Measurements from ENCODE around the gene TYSND1. TPM values are rescaled to one million over a fixed set of nuclear protein-coding genes. Genes with fewer than 3 reads are reported as not detected.

Gene TYSND1
- total RNA-seq, 1 experiment from 2014 or later, result 13.6 TPM

GRCh38 chr10:70167246-70167645, 20.7 kb upstream of the TYSND1 start (continued):
- TF ChIP-seq ATF3 (IDR thresholded peaks at IDR 0.05), result no peak
- TF ChIP-seq YY1 (IDR thresholded peaks at IDR 0.05; ENCODE audit: extremely low read depth, insufficient replicate concordance, low read depth, low read length), result no peak
- TF ChIP-seq EZH2 (IDR thresholded peaks at IDR 0.05), result no peak
- no peak for TF ChIP-seq CEBPB (IDR thresholded peaks at IDR 0.05; ENCODE audit: low read depth)

- Histone ChIP-seq H3K27ac (ENCODE audit: low read depth, low read length) (no peak overlapping the region), H4K20me1 (ENCODE audit: insufficient read depth) (peaks cover 23% of the 10 kb centered on the region; the same call in 1 of the 2 replicates), H3K36me3 (ENCODE audit: control insufficient read depth in 1 of 2, insufficient read depth in 2 of 2, low read length in 2 of 2) (peaks cover 16 to 19% of the 10 kb centered on the region in 2 experiments; a peak in 3 of 4 replicates), H3K79me2 (ENCODE audit: insufficient read depth, low read length) (peaks cover 92% of the 10 kb centered on the region), H3K9ac (ENCODE audit: low read length) (no peak overlapping the region), H3K4me3 (replicated peaks in 1 of 2; ENCODE audit: low read depth in 1 of 2, low read length in 2 of 2) (no peak overlapping the region), H3K9me2 (ENCODE audit: insufficient read depth) (no peaks in the 10 kb centered on the region), H2AFZ (ENCODE audit: low read depth, low read length, poor library complexity, severe bottlenecking) (no peak overlapping the region), H3K4me1 (ENCODE audit: control insufficient read depth in 1 of 2, insufficient read depth in 2 of 2, low read length in 2 of 2) (peaks cover 5 to 15% of the 10 kb centered on the region in 2 experiments; a peak in 3 of 4 replicates), H3K27me3 (ENCODE audit: insufficient read depth, low read length) (no peaks in the 10 kb centered on the region), H3K4me2 (ENCODE audit: low read length) (no peak overlapping the region), H3K9me3 (ENCODE audit: control insufficient read depth in 1 of 2, insufficient read depth in 1 of 2, low read depth in 1 of 2, low read length in 2 of 2) (no peaks in the 10 kb centered on the region)
- ChIA-PET CTCF (interaction anchor here (1.6 kb wide), 1 partner anchor 20 kb away, joined by 7 read pairs; the partner anchor contains the start of gene TYSND1), POLR2A (interaction anchor here (1.5 kb wide), 1 partner anchor 20 kb away, joined by 4 read pairs; the partner anchor contains the start of gene TYSND1), RAD21 (ENCODE audit: low non-redundant PET in 1 of 2, low total read pairs in 2 of 2, uncharacterized antibody in 2 of 2, unreplicated experiment in 2 of 2) (no interaction called here)
- BruUV-seq (replicated peaks), result no TSS peak
- TF ChIP-seq RAD21 (IDR thresholded peaks at IDR 0.05; ENCODE audit: low read depth) (no peak), SIN3A (IDR thresholded peaks at IDR 0.05; ENCODE audit: low read depth) (no peak), MAX (IDR thresholded peaks at IDR 0.05) (no peak), POLR2AphosphoS5 (IDR thresholded peaks at IDR 0.05; ENCODE audit: low read depth, low read length) (no peak), SP1 (IDR thresholded peaks at IDR 0.05; ENCODE audit: low read depth) (no peak)
- no peak for ATAC-seq
- intact Hi-C loops (cut with micrococcal nuclease), result no loop called here
- no peak for DNase-seq (ENCODE audit: low read depth, low spot score)
Observed at GRCh38 chr10:70166394-70166793, 19.9 kb upstream of the TYSND1 start.

Data from HCT116 (cell line).